Common myeloid progenitor, CD34-positive (primary cell): ENCODE results near the gene C6orf132.

Source experiments
- CTCF ChIA-PET: fragments of 350-600 bp; sonication (Branson Sonifier 250); formaldehyde crosslinking; loops from one replicate; lab custom pipeline; 2021; ENCODE audit warnings: antibody characterized with exemption; lab: Charles Lee
- POLR2A ChIA-PET: fragments of 350-600 bp; sonication (Branson Sonifier 250); formaldehyde crosslinking; loops from one replicate; lab custom pipeline; 2021; ENCODE audit warnings: antibody characterized with exemption; lab: Charles Lee
- DNase-seq, 3 donors: peaks; one replicate each; pipeline versions ENCODE4 v3.0.0 to v3.0.0-alpha.2; 2013
- H3K27ac ChIP-seq, 2 experiments: 1 replicate in 1 of 2; 2 replicates in 1 of 2; pipeline ENCODE4 v1.7.0; 2013; ENCODE audit warnings: inconsistent platforms in 2 of 2, low read length in 2 of 2, mild to moderate bottlenecking in 2 of 2, low read depth in 1 of 2, moderate library complexity in 1 of 2; ENCODE audit not compliant: severe bottlenecking in 2 of 2, insufficient read depth in 1 of 2, poor library complexity in 1 of 2
- H3K27me3 ChIP-seq, 5 experiments: replicated peaks in 2 of 5; 1 replicate in 3 of 5; 2 replicates in 2 of 5; pipeline versions ENCODE4 v1.6.1 to v1.7.0; 2013; ENCODE audit warnings: low read length in 4 of 5, mild to moderate bottlenecking in 2 of 5, moderate library complexity in 2 of 5, inconsistent platforms in 1 of 5; ENCODE audit not compliant: insufficient read depth in 5 of 5, control insufficient read depth in 4 of 5
- H3K36me3 ChIP-seq, 4 experiments: 1 replicate in 2 of 4; 2 replicates in 2 of 4; pipeline versions ENCODE4 v1.6.1 to v1.7.0; 2013; ENCODE audit warnings: low read length in 3 of 4, control low read depth in 1 of 4, mild to moderate bottlenecking in 1 of 4; ENCODE audit not compliant: control insufficient read depth in 4 of 4, insufficient read depth in 4 of 4
- H3K4me1 ChIP-seq, 4 experiments: 1 replicate in 3 of 4; 2 replicates in 1 of 4; pipeline versions ENCODE4 v1.6.1 to v1.7.1; 2013; ENCODE audit warnings: low read length in 3 of 4, mild to moderate bottlenecking in 3 of 4, control low read depth in 1 of 4, inconsistent platforms in 1 of 4, moderate library complexity in 1 of 4; ENCODE audit not compliant: control insufficient read depth in 4 of 4, insufficient read depth in 4 of 4; ENCODE audit errors: control extremely low read depth in 1 of 4
- H3K4me3 ChIP-seq, 7 experiments: 1 replicate in 4 of 7; 2 replicates in 3 of 7; pipeline versions ENCODE4 v1.5.1 to v1.7.0; 2013; ENCODE audit warnings: mild to moderate bottlenecking in 7 of 7, low read length in 6 of 7, moderate library complexity in 6 of 7, inconsistent platforms in 2 of 7, low read depth in 2 of 7, control low read depth in 1 of 7; ENCODE audit not compliant: insufficient read depth in 4 of 7, control insufficient read depth in 1 of 7; ENCODE audit errors: extremely low read depth in 1 of 7
- H3K9me3 ChIP-seq, 5 experiments: 1 replicate in 4 of 5; 2 replicates in 1 of 5; pipeline versions ENCODE4 v1.6.1 to v1.7.1; 2013; ENCODE audit warnings: low read length in 4 of 5, mild to moderate bottlenecking in 2 of 5, inconsistent platforms in 1 of 5, low read depth in 1 of 5, moderate library complexity in 1 of 5; ENCODE audit not compliant: control insufficient read depth in 4 of 5, insufficient read depth in 2 of 5; ENCODE audit errors: control extremely low read depth in 1 of 5
- WGBS: methylation state at CpG from one replicate; pipeline ENCODE4 v1.1.5; 2013; ENCODE audit not compliant: insufficient coverage; 5-methylcytosine and 5-hydroxymethylcytosine counted together

The C6orf132 gene

GRCh38 chr6:42093582-42094329, 48.7 kb downstream of the C6orf132 start:
- ChIA-PET POLR2A (no interaction called here), CTCF (interaction anchor here (0.6 to 6.3 kb wide), 3 partner anchors 10 to 32 kb away, joined by 3 to 51 read pairs (median 3); no protein-coding TSS in a partner anchor)
- no peaks in the 10 kb centered on the region for H3K27me3 ChIP-seq
- WGBS, result 97% methylated on average over 9 of the region's 10 CpGs
- H3K36me3 ChIP-seq, result no peaks in the 10 kb centered on the region
- DNase-seq, result no peak
- H3K4me1 ChIP-seq, result peaks cover 0 to 2% (median 0%) of the 10 kb centered on the region in 4 experiments
- H3K4me3 ChIP-seq, result no peak overlapping the region
- no peaks in the 10 kb centered on the region for H3K9me3 ChIP-seq
- no peak overlapping the region for H3K27ac ChIP-seq

- 97% methylated on average over 7 of the region's 9 CpGs for whole genome bisulfite sequencing
- Histone ChIP-seq H3K27me3 (no peaks in the 10 kb centered on the region), H3K36me3 (peaks cover 0 to 3% (median 1%) of the 10 kb centered on the region in 4 experiments), H3K27ac (no peak overlapping the region), H3K9me3 (no peaks in the 10 kb centered on the region), H3K4me3 (no peak overlapping the region), H3K4me1 (peaks cover 0 to 2% (median 0%) of the 10 kb centered on the region in 4 experiments)
- ChIA-PET POLR2A (no interaction called here), CTCF (interaction anchor here (1.3 to 6.3 kb wide), 2 partner anchors 12 to 13 kb away, joined by 3 to 51 read pairs; no protein-coding TSS in a partner anchor)
- no peak for DNase-seq
Observed at GRCh38 chr6:42091718-42092023, 50.7 kb downstream of the C6orf132 start.

- peaks cover 0 to 2% (median 0%) of the 10 kb centered on the region in 4 experiments for H3K4me1 ChIP-seq
- H3K27ac ChIP-seq, result no peak overlapping the region
- WGBS, result 97% methylated on average over 6 of the region's 10 CpGs
- DNase-seq, result no peak
- POLR2A ChIA-PET, result no interaction called here
- no peaks in the 10 kb centered on the region for H3K27me3 ChIP-seq
- CTCF ChIA-PET, result interaction anchor here (1.3 to 6.3 kb wide), 2 partner anchors 12 to 13 kb away, joined by 3 to 51 read pairs; no protein-coding TSS in a partner anchor
- peaks cover 0 to 9% (median 2%) of the 10 kb centered on the region in 4 experiments for H3K36me3 ChIP-seq
- no peak overlapping the region for H3K4me3 ChIP-seq
- no peaks in the 10 kb centered on the region for H3K9me3 ChIP-seq
Observed at GRCh38 chr6:42090819-42091717, 51.4 kb downstream of the C6orf132 start.

GRCh38 chr6:42088101-42088591, 54.3 kb downstream of the C6orf132 start:
- WGBS, result 97% methylated on average over 3 of the region's 7 CpGs
- peaks cover 0 to 2% (median 0%) of the 10 kb centered on the region in 4 experiments for H3K4me1 ChIP-seq
- peaks cover 0 to 16% (median 3%) of the 10 kb centered on the region in 4 experiments for H3K36me3 ChIP-seq
- CTCF ChIA-PET, result interaction anchor here (1.1 to 1.5 kb wide), 2 partner anchors 49 to 126 kb away, joined by 3 read pairs; no protein-coding TSS in a partner anchor
- H3K27me3 ChIP-seq, result no peaks in the 10 kb centered on the region
- H3K27ac ChIP-seq, result no peak overlapping the region
- POLR2A ChIA-PET, result no interaction called here
- no peak overlapping the region for H3K4me3 ChIP-seq
- no peaks in the 10 kb centered on the region for H3K9me3 ChIP-seq
- no peak for DNase-seq

GRCh38 chr6:42086046-42087035, 56.1 kb downstream of the C6orf132 start:
- H3K4me1 ChIP-seq, result no peaks in the 10 kb centered on the region
- 98% methylated on average over 20 of the region's 22 CpGs for WGBS
- CTCF ChIA-PET, result interaction anchor here (1.0 to 1.5 kb wide), 7 partner anchors 10 to 128 kb away, joined by 3 to 7 read pairs (median 4); no protein-coding TSS in a partner anchor
- H3K27ac ChIP-seq, result no peak overlapping the region
- no peak for DNase-seq
- no peaks in the 10 kb centered on the region for H3K9me3 ChIP-seq
- POLR2A ChIA-PET, result no interaction called here
- H3K36me3 ChIP-seq, result peaks cover 0 to 24% (median 7%) of the 10 kb centered on the region in 4 experiments
- no peak overlapping the region for H3K4me3 ChIP-seq
- no peaks in the 10 kb centered on the region for H3K27me3 ChIP-seq

GRCh38 chr6:42084889-42085288, 57.5 kb downstream of the C6orf132 start:
- H3K9me3 ChIP-seq, result no peaks in the 10 kb centered on the region
- H3K27ac ChIP-seq, result no peak overlapping the region
- no peaks in the 10 kb centered on the region for H3K27me3 ChIP-seq
- peaks cover 0 to 33% (median 8%) of the 10 kb centered on the region in 4 experiments for H3K36me3 ChIP-seq
- ChIA-PET CTCF (interaction anchor here (0.9 to 1.1 kb wide), 3 partner anchors 11 to 80 kb away, joined by 3 to 4 read pairs (median 3); a partner anchor contains a TSS), POLR2A (no interaction called here)
- no peaks in the 10 kb centered on the region for H3K4me1 ChIP-seq
- no peak for DNase-seq
- 96% methylated on average over 5 of the region's 5 CpGs for WGBS
- H3K4me3 ChIP-seq, result no peak overlapping the region
